Activated T-cell treated with anti-CD3 and anti-CD28 coated beads, Interleukin-2, amount 50 U/mL, for 4 hours (primary cell): ENCODE results near the gene PRR5. TPM values are rescaled to one million over a fixed set of nuclear protein-coding genes. Genes with fewer than 3 reads are reported as not detected.

Source experiments
- ATAC-seq, 2 donors: fragments of 200-7000 bp; cut with Tn5 transposase; one replicate each; pipeline ENCODE4 v1.10.0; 2021
- DNase-seq: peaks from one replicate; pipeline ENCODE4 v3.0.0-alpha.2; 2020
- H3K27me3 Mint-ChIP-seq: one replicate; pipeline ENCODE4 v1.8.0; 2021; ENCODE audit warnings: low read depth, mixed read lengths
- H3K36me3 Mint-ChIP-seq: one replicate; pipeline ENCODE4 v1.8.0; 2022; ENCODE audit warnings: mixed read lengths; ENCODE audit not compliant: insufficient read depth
- H3K4me1 Mint-ChIP-seq: one replicate; pipeline ENCODE4 v1.8.0; 2021; ENCODE audit warnings: low read depth, mixed read lengths
- H3K4me3 Mint-ChIP-seq: one replicate; pipeline ENCODE4 v1.8.0; 2021; ENCODE audit warnings: mild to moderate bottlenecking, moderate library complexity, mixed read lengths
- H3K9me3 Mint-ChIP-seq: one replicate; pipeline ENCODE4 v1.8.0; 2021; ENCODE audit warnings: mixed read lengths
- total RNA-seq, 3 donors: library from RNA; stranded (reverse); gene quantifications; one replicate each; pipeline ENCODE4 v1.2.1, GENCODE V29; 2021

The PRR5 gene
- total RNA-seq, 3 donors from 2014 or later = 30.4 to 41.1 (median 33.0) TPM

GRCh38 chr22:44727709-44728108 lies 25.7 kb downstream of the PRR5 start:
- DNase-seq (no peak), ATAC-seq (no peak)
- Mint-ChIP-seq H3K36me3 (peaks cover 18% of the 10 kb centered on the region), H3K27me3 (no peaks in the 10 kb centered on the region), H3K9me3 (no peaks in the 10 kb centered on the region), H3K4me3 (no peak overlapping the region), H3K4me1 (peaks cover 3% of the 10 kb centered on the region)

DNA sequence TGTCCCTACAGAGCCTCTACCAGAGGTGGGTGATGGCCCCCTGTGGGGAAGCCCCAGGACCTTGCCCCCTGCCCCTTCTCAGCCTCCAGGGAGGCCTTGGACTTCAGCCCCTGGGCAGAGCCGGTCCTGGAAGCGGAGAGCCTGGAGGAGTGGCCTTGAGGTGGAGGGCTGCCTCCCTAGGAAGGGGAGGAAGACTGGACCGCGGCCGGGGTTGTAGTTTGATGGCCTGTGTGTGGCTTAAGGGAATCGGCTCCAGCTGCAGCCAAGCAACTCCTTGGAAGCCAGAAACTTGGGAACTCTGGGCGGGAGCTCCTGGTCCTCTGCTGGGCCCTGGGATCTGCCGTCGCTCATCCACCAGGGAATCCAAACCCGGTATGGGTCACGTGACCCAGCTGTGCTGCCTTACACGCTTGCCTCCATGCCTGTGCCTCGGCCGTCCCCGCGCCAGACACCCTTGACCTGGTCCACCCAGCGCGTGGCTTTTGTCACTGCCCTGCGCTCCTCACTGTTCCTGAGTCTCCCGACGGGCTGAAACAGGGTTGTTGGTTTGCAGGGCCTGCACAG lies 26.8 kb downstream of the PRR5 start:
- Mint-ChIP-seq H3K4me1 (peaks cover 3% of the 10 kb centered on the region), H3K4me3 (no peak overlapping the region), H3K36me3 (peaks cover 18% of the 10 kb centered on the region), H3K9me3 (no peaks in the 10 kb centered on the region), H3K27me3 (no peaks in the 10 kb centered on the region)
- DNase-seq (no peak), ATAC-seq (peak in 1 of 2 donors; percentile 5)

DNA sequence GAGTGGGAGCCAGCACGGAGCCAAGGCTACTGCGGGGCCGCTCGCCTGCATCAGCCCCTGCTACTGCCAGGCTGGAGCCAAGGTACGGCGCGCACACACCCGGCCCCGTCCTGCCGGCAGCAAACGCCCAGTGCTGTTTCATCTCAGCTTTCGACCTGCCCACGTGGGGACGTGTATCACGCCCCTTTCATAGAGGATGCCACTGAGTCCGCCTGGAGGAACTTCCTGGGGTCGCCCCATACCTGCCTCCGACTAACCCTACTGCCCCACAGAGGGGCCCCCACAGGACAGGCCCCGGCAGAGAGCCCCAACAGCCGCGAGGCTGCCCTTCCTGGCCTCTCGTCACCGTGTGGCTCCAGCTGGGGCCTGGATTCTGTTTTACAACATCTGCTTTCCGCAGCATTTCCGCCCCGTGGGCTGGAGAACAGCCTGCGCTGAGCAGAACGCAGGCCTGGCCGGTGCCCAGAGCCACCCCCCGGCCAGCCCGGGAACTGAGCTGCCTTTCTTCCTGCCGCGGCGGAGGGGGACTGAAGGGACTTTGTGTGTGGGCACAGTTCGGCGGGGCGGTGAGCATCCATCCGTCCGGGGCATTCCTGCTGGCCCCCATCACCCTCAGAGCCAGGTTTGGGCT lies 27.5 kb downstream of the PRR5 start:
- peaks cover 3% of the 10 kb centered on the region for H3K4me1 Mint-ChIP-seq
- no peak for DNase-seq

GRCh38 chr22:44730022-44730393 lies 28.0 kb downstream of the PRR5 start:
- no peaks in the 10 kb centered on the region for H3K9me3 Mint-ChIP-seq
- ATAC-seq = no peak
- H3K4me1 Mint-ChIP-seq = peaks cover 3% of the 10 kb centered on the region
- H3K36me3 Mint-ChIP-seq = peaks cover 13% of the 10 kb centered on the region
- no peaks in the 10 kb centered on the region for H3K27me3 Mint-ChIP-seq
- no peak for DNase-seq
- no peak overlapping the region for H3K4me3 Mint-ChIP-seq

More for the DNA sequence above, 27.5 kb downstream of the PRR5 start:
- no peaks in the 10 kb centered on the region for H3K27me3 Mint-ChIP-seq
- H3K9me3 Mint-ChIP-seq = no peaks in the 10 kb centered on the region
- H3K4me3 Mint-ChIP-seq = no peak overlapping the region
- peak; percentile 54 to 59 for ATAC-seq
- peaks cover 15% of the 10 kb centered on the region for H3K36me3 Mint-ChIP-seq

DNA sequence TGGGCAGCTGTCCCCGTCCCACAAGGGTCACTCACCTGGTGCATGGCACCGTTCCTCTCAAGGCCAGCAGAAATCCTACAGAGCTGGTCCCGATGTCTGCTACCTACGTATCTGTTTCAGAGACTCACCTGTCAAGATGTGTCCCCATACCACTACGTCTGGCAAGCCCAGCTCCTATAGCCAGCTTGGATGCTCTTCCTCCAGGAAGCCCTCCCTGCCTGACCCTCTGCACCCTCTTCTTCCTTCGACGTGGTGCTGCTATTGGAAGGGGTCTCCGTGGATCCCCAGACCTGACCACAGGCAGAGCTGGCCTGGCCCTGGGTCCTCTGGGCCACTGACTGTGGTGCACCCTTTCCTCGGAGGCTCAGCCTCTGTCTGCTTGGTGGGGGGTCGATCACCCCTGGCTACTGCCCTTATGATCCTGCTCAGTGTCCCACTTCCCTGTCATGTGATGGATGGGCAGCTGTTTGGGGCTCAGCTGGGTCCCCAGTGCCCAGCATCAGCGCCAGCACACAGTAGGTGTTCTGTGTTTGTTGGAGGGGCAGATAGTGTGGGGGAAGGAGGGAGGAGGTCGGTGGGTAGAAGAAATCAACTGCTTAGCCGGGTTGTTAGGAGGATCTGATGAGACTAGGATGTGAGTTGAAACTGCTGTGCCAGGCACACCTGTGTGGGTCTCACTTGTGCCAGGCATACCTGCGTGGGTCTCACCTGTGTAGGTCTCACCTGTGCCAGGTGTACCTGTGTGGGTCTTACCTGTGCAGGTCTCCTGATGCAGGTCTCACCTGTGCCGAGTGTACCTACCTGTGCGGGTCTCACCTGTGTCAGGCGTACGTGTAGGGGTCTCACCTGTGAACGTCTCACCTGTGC lies 28.7 kb downstream of the PRR5 start:
- Mint-ChIP-seq H3K27me3 (no peaks in the 10 kb centered on the region), H3K36me3 (peaks cover 10% of the 10 kb centered on the region), H3K4me3 (no peak overlapping the region), H3K4me1 (peaks cover 3% of the 10 kb centered on the region), H3K9me3 (no peaks in the 10 kb centered on the region)
- DNase-seq = no peak
- no peak for ATAC-seq

- ATAC-seq = no peak
- H3K4me1 Mint-ChIP-seq = peaks cover 5% of the 10 kb centered on the region
- DNase-seq = no peak
- H3K9me3 Mint-ChIP-seq = no peaks in the 10 kb centered on the region
- H3K27me3 Mint-ChIP-seq = no peaks in the 10 kb centered on the region
- H3K4me3 Mint-ChIP-seq = no peak overlapping the region
- H3K36me3 Mint-ChIP-seq = peaks cover 7% of the 10 kb centered on the region
These were observed 29.5 kb downstream of the PRR5 start for GRCh38 chr22:44731357-44731970.

- Mint-ChIP-seq H3K4me1 (peaks cover 5% of the 10 kb centered on the region), H3K36me3 (peaks cover 7% of the 10 kb centered on the region), H3K9me3 (no peaks in the 10 kb centered on the region), H3K4me3 (no peak overlapping the region), H3K27me3 (no peaks in the 10 kb centered on the region)
- ATAC-seq = no peak
- no peak for DNase-seq
These were observed 30.1 kb downstream of the PRR5 start for GRCh38 chr22:44732017-44732561.

- no peak for DNase-seq
- H3K36me3 Mint-ChIP-seq = peaks cover 3% of the 10 kb centered on the region
- H3K4me1 Mint-ChIP-seq = peaks cover 5% of the 10 kb centered on the region
- ATAC-seq = no peak
- H3K4me3 Mint-ChIP-seq = no peak overlapping the region
- H3K27me3 Mint-ChIP-seq = no peaks in the 10 kb centered on the region
- H3K9me3 Mint-ChIP-seq = no peaks in the 10 kb centered on the region
These were observed 30.7 kb downstream of the PRR5 start for GRCh38 chr22:44732661-44733060.

DNA sequence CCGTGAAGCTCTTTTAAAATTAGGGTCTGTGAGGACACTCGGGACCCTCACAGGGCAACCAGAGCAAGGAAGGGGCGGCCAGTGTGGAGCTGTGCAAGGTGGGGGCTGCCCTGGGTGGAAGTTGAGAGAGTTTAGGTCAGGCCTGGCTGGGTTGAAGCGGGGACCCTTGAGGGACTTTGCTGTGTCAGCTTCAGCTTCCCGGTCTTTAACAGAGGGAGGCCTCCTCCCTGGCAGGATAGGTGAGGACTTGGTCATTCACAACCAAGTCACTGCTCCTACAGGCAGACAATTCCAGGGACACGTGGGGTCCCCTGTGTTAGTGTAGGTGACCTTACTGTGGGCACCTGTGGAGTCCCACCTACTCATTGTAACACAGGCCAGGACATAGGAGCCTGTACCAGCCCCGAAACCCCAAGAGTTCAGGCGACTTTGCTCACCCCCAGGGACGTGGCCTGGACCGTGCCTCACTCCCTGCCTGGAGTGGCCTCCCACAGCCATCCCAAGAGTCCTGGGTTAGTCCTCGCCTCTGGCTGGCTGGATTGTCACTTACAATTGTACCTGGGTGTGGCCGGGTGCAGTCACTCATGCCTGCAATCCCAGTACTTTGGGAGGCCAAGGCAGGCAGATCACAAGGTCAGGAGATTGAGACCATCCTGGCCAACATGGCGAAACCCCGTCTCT lies 31.6 kb downstream of the PRR5 start:
- no peak overlapping the region for H3K4me3 Mint-ChIP-seq
- no peak for DNase-seq
- H3K27me3 Mint-ChIP-seq = no peaks in the 10 kb centered on the region
- H3K36me3 Mint-ChIP-seq = peaks cover 2% of the 10 kb centered on the region
- H3K4me1 Mint-ChIP-seq = peaks cover 3% of the 10 kb centered on the region
- no peaks in the 10 kb centered on the region for H3K9me3 Mint-ChIP-seq
- ATAC-seq = no peak

DNA sequence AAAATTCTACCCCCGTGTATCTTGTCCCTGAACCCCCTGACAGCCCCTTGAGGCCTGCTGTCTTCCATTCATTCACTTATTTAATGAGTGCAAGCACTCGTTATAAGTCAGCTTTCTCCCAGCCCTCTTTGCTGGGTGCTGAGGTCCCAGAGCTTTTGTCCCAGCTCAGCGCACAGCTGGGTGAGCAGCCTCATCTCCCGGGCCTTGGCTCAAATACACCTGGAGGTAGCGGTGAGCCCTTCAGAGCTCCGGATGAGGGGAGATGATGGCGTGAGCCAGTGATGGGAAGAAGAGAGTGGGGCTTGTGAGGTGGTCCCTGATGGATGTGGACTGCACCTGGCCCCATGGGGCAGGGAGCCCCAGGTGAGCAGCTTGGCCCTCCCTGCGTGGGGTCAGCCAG lies 32.3 kb downstream of the PRR5 start:
- DNase-seq (no peak), ATAC-seq (no peak)
- Mint-ChIP-seq H3K27me3 (no peaks in the 10 kb centered on the region), H3K9me3 (no peaks in the 10 kb centered on the region), H3K36me3 (peaks cover 2% of the 10 kb centered on the region), H3K4me3 (no peak overlapping the region), H3K4me1 (peaks cover 1% of the 10 kb centered on the region)

GRCh38 chr22:44734801-44735517 lies 33.0 kb downstream of the PRR5 start:
- H3K4me1 Mint-ChIP-seq = peaks cover 1% of the 10 kb centered on the region
- ATAC-seq (no peak), DNase-seq (no peak)
- H3K9me3 Mint-ChIP-seq = no peaks in the 10 kb centered on the region
- no peak overlapping the region for H3K4me3 Mint-ChIP-seq
- H3K27me3 Mint-ChIP-seq = no peaks in the 10 kb centered on the region
- peaks cover 2% of the 10 kb centered on the region for H3K36me3 Mint-ChIP-seq

DNA sequence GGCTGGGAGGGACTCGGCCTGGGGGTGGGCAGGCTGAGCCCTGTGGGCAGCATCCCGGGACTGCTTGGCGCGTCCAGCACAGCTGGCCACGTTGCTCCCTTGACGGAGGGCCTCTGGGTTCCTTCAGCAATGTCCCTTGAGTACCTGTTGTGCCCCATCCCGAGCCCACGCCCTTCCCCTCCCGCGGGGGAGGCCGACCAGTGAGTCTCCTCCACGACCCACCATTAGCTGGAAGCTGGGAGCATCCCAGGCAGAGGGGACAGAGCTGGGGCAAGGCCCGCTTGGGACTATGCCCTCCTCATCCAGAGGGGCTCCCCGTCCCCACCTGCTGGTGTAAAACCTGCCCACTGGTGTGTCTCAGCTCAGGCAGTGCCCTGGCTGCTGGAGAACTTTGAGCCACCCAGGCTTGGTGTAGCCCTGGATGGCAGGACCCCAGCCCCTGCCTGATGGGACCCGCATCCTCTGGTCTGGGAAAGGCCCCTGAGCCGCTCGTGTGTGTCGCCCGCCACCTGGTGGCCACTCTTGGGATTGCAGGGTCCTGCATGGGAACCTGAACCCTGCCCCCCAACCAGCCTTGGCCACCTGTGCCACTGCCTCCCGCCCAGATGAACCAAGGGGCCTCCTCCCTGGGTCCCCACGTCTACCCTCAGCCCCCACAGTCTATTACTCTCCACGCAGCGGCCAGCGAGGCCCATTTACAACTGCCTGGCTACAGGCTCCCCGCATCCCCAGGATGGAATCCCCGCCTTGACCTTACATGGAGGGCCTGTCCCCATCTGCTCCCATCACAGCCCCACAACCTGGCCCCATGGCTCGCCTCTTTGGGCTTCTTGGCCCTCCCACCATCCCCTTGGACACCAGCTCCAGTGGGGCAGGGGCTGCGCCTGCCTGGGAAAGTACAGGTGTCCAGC lies 33.8 kb downstream of the PRR5 start:
- Mint-ChIP-seq H3K4me3 (no peak overlapping the region), H3K36me3 (peaks cover 2% of the 10 kb centered on the region), H3K27me3 (no peaks in the 10 kb centered on the region), H3K9me3 (no peaks in the 10 kb centered on the region), H3K4me1 (peaks cover 1% of the 10 kb centered on the region)
- peak; percentile 72 to 82 for ATAC-seq
- DNase-seq = peak; percentile 85
